ENCODE results near the gene NFIX. TPM values are rescaled to one million over a fixed set of nuclear protein-coding genes. Genes with fewer than 3 reads are reported as not detected.

Gene NFIX
- total and polyA plus RNA-seq, 2 experiments from 2014 or later, result 0.06 to 0.14 TPM

GRCh38 chr19:13045812-13046211 lies 50.5 kb downstream of the NFIX start:
- H3K9me2 ChIP-seq (ENCODE audit: insufficient read depth), result no peaks in the 10 kb centered on the region
- Mint-ChIP-seq H3K4me1 (peaks cover 8% of the 10 kb centered on the region), H3K9me3 (no peaks in the 10 kb centered on the region), H3K27ac (no peak overlapping the region), H3K27me3 (ENCODE audit: insufficient read depth, low read depth, poor library complexity) (peaks cover 66% of the 10 kb centered on the region), H3K36me3 (ENCODE audit: low read depth) (no peaks in the 10 kb centered on the region), H3K4me3 (no peak overlapping the region)
- H3K27me3 ChIP-seq (ENCODE audit: insufficient read depth), result peaks cover 56% of the 10 kb centered on the region
- H3K27ac ChIP-seq (ENCODE audit: low read depth), result no peak overlapping the region
- H2AFZ ChIP-seq, result no peak overlapping the region
- H3K4me3 ChIP-seq, result no peak overlapping the region
- DNase-seq (ENCODE audit: low spot score), result no peak
- no peaks in the 10 kb centered on the region for H3K36me3 ChIP-seq (ENCODE audit: insufficient read depth)
- no peak for ATAC-seq
- H4K20me1 ChIP-seq (replicated peaks; ENCODE audit: insufficient read depth), result no peaks in the 10 kb centered on the region
- no peaks in the 10 kb centered on the region for H3K79me2 ChIP-seq (replicated peaks; ENCODE audit: insufficient read depth)
- 0 out of 2 replicates have a peak, but pooled peaks cover 3% of the 10 kb centered on the region for H3K4me1 ChIP-seq (ENCODE audit: insufficient read depth)
- no peak for TF ChIP-seq EZH2 (IDR thresholded peaks at IDR 0.05; ENCODE audit: low read depth, unreplicated experiment)
- no peak for TF ChIP-seq ZNF331 (CRISPR knock-in tag; IDR thresholded peaks at IDR 0.05; ENCODE audit: low read depth)
- TF ChIP-seq NANOG (IDR thresholded peaks at IDR 0.05; ENCODE audit: borderline replicate concordance), result no peak
- no peak for TF ChIP-seq JUNB (IDR thresholded peaks at IDR 0.05; ENCODE audit: unreplicated experiment)
- TF ChIP-seq POLR2AphosphoS5 (IDR thresholded peaks at IDR 0.05; ENCODE audit: low read depth), result no peak
- no peak for TF ChIP-seq STAT1 (IDR thresholded peaks at IDR 0.05; ENCODE audit: unreplicated experiment)
- no peak for TF ChIP-seq CREB1 (CRISPR knock-in tag; IDR thresholded peaks at IDR 0.05; ENCODE audit: low read depth)
- no peak for TF ChIP-seq REST (IDR thresholded peaks at IDR 0.05; ENCODE audit: unreplicated experiment)
- TF ChIP-seq CTCF (conservative IDR thresholded peaks at IDR 0.05; ENCODE audit: low read depth in 2 of 2), result no peak
- TF ChIP-seq, protein P1, sequence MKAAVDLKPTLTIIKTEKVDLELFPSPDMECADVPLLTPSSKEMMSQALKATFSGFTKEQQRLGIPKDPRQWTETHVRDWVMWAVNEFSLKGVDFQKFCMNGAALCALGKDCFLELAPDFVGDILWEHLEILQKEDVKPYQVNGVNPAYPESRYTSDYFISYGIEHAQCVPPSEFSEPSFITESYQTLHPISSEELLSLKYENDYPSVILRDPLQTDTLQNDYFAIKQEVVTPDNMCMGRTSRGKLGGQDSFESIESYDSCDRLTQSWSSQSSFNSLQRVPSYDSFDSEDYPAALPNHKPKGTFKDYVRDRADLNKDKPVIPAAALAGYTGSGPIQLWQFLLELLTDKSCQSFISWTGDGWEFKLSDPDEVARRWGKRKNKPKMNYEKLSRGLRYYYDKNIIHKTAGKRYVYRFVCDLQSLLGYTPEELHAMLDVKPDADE (IDR thresholded peaks at IDR 0.05), result no peak
- TF ChIP-seq, protein P2, sequence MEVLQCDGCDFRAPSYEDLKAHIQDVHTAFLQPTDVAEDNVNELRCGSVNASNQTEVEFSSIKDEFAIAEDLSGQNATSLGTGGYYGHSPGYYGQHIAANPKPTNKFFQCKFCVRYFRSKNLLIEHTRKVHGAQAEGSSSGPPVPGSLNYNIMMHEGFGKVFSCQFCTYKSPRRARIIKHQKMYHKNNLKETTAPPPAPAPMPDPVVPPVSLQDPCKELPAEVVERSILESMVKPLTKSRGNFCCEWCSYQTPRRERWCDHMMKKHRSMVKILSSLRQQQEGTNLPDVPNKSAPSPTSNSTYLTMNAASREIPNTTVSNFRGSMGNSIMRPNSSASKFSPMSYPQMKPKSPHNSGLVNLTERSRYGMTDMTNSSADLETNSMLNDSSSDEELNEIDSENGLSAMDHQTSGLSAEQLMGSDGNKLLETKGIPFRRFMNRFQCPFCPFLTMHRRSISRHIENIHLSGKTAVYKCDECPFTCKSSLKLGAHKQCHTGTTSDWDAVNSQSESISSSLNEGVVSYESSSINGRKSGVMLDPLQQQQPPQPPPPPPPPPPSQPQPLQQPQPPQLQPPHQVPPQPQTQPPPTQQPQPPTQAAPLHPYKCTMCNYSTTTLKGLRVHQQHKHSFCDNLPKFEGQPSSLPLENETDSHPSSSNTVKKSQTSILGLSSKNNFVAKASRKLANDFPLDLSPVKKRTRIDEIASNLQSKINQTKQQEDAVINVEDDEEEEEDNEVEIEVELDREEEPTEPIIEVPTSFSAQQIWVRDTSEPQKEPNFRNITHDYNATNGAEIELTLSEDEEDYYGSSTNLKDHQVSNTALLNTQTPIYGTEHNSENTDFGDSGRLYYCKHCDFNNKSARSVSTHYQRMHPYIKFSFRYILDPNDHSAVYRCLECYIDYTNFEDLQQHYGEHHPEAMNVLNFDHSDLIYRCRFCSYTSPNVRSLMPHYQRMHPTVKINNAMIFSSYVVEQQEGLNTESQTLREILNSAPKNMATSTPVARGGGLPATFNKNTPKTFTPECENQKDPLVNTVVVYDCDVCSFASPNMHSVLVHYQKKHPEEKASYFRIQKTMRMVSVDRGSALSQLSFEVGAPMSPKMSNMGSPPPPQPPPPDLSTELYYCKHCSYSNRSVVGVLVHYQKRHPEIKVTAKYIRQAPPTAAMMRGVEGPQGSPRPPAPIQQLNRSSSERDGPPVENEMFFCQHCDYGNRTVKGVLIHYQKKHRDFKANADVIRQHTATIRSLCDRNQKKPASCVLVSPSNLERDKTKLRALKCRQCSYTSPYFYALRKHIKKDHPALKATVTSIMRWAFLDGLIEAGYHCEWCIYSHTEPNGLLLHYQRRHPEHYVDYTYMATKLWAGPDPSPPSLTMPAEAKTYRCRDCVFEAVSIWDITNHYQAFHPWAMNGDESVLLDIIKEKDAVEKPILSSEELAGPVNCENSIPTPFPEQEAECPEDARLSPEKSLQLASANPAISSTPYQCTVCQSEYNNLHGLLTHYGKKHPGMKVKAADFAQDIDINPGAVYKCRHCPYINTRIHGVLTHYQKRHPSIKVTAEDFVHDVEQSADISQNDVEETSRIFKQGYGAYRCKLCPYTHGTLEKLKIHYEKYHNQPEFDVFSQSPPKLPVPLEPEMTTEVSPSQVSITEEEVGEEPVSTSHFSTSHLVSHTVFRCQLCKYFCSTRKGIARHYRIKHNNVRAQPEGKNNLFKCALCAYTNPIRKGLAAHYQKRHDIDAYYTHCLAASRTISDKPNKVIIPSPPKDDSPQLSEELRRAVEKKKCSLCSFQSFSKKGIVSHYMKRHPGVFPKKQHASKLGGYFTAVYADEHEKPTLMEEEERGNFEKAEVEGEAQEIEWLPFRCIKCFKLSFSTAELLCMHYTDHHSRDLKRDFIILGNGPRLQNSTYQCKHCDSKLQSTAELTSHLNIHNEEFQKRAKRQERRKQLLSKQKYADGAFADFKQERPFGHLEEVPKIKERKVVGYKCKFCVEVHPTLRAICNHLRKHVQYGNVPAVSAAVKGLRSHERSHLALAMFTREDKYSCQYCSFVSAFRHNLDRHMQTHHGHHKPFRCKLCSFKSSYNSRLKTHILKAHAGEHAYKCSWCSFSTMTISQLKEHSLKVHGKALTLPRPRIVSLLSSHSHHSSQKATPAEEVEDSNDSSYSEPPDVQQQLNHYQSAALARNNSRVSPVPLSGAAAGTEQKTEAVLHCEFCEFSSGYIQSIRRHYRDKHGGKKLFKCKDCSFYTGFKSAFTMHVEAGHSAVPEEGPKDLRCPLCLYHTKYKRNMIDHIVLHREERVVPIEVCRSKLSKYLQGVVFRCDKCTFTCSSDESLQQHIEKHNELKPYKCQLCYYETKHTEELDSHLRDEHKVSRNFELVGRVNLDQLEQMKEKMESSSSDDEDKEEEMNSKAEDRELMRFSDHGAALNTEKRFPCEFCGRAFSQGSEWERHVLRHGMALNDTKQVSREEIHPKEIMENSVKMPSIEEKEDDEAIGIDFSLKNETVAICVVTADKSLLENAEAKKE (CRISPR knock-in tag; IDR thresholded peaks at IDR 0.05), result no peak
- no peak for TF ChIP-seq ZNF114 (CRISPR knock-in tag; IDR thresholded peaks at IDR 0.05)
- TF ChIP-seq EZH2phosphoT487 (IDR thresholded peaks at IDR 0.05; ENCODE audit: unreplicated experiment), result no peak
- no peak overlapping the region for H3K4me2 ChIP-seq
- no peaks in the 10 kb centered on the region for H3F3A ChIP-seq (replicated peaks; ENCODE audit: low read depth)

Data from GM23338 (cell line).